Testis (tissue), 2 donors: ENCODE data around the gene NMNAT1.

Experiments used
- CTCF ChIP-seq, 3 experiments: fragments of 450-650 bp in 2 of 3; fragments of 200-600 bp in 1 of 3; sonication (generic) in 1 of 3; IDR thresholded peaks; one replicate each; pipeline ENCODE4 v1.5.1; 2016 to 2019; ENCODE audit warnings: antibody characterized with exemption in 3 of 3, mild to moderate bottlenecking in 2 of 3, moderate library complexity in 1 of 3
- POLR2A ChIP-seq: fragments of 450-650 bp; IDR thresholded peaks from one replicate; pipeline ENCODE4 v1.6.1; 2017; ENCODE audit warnings: antibody characterized with exemption, mild to moderate bottlenecking, moderate library complexity

- TF ChIP-seq CTCF (IDR thresholded peaks at IDR 0.05): no peak
- TF ChIP-seq POLR2A: no peak
Observed at GRCh38 chr1:10027027-10027426, 83.8 kb downstream of the NMNAT1 start.
